Neural crest cell (in vitro differentiated cells): ENCODE data around the gene SYT3. TPM values are rescaled to one million over a fixed set of nuclear protein-coding genes. Genes with fewer than 3 reads are reported as not detected.

Experiments
- DNase-seq: peaks from one replicate; pipeline ENCODE4 v3.0.0; 2021; ENCODE audit warnings: low read depth, mixed read lengths, low spot score
- H3K27ac Mint-ChIP-seq: one replicate; pipeline ENCODE4 v1.8.0; 2021; ENCODE audit warnings: mild to moderate bottlenecking, mixed read lengths; ENCODE audit not compliant: unreplicated experiment
- H3K27me3 Mint-ChIP-seq: 2 replicates; pipeline ENCODE4 v1.8.0; 2021; ENCODE audit warnings: low read depth, mild to moderate bottlenecking, mixed read lengths
- H3K36me3 Mint-ChIP-seq: 2 replicates; pipeline ENCODE4 v1.8.0; 2021; ENCODE audit warnings: low read depth, mild to moderate bottlenecking, mixed read lengths
- H3K4me1 Mint-ChIP-seq: 2 replicates; pipeline ENCODE4 v1.8.0; 2021; ENCODE audit warnings: mixed read lengths
- H3K4me3 Mint-ChIP-seq: one replicate; pipeline ENCODE4 v1.8.0; 2021; ENCODE audit warnings: mild to moderate bottlenecking, mixed read lengths
- H3K9me3 Mint-ChIP-seq: 2 replicates; pipeline ENCODE4 v1.8.0; 2021; ENCODE audit warnings: mixed read lengths
- total RNA-seq: library from RNA; stranded (reverse); gene quantifications from 2 replicates; pipeline ENCODE4 v1.2.1, GENCODE V29; 2021
- TF ChIP-seq, protein P1 (sequence below): fragments of 200-600 bp; sonication (generic); conservative IDR thresholded peaks from 2 replicates; pipeline ENCODE4 v1.5.0; 2021; ENCODE audit warnings: antibody characterized with exemption, mild to moderate bottlenecking

The SYT3 gene
- total RNA-seq, 1 donor from 2014 or later = 2.0 TPM

DNA sequence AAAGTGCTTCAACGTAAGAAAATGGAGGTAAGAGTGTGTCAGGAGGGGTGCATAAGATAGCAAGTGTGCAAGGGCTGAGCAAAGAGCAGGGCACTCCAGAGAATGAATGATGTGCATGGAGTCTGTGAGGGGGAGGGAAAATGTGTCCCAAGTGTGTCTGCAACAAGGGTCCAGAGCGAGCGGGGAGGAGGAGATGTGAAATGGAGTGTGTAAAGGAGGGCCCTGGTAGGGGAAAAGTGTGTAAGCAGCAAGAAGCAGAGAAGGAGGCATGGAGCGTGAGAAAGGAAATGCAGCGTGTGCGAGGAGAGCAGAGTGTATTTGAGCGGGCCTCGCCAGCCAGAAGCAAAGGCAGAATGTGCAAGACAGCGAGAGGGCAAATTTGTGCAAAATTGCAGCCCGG lies 21.3 kb upstream of the SYT3 start:
- Mint-ChIP-seq H3K36me3 (no peaks in the 10 kb centered on the region), H3K9me3 (no peaks in the 10 kb centered on the region), H3K27me3 (peaks cover 60% of the 10 kb centered on the region), H3K27ac (no peak overlapping the region), H3K4me1 (peaks cover 37% of the 10 kb centered on the region), H3K4me3 (peak overlapping the region; percentile 45)
- TF ChIP-seq, protein P1, sequence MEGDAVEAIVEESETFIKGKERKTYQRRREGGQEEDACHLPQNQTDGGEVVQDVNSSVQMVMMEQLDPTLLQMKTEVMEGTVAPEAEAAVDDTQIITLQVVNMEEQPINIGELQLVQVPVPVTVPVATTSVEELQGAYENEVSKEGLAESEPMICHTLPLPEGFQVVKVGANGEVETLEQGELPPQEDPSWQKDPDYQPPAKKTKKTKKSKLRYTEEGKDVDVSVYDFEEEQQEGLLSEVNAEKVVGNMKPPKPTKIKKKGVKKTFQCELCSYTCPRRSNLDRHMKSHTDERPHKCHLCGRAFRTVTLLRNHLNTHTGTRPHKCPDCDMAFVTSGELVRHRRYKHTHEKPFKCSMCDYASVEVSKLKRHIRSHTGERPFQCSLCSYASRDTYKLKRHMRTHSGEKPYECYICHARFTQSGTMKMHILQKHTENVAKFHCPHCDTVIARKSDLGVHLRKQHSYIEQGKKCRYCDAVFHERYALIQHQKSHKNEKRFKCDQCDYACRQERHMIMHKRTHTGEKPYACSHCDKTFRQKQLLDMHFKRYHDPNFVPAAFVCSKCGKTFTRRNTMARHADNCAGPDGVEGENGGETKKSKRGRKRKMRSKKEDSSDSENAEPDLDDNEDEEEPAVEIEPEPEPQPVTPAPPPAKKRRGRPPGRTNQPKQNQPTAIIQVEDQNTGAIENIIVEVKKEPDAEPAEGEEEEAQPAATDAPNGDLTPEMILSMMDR = no peak
- no peak for DNase-seq

DNA sequence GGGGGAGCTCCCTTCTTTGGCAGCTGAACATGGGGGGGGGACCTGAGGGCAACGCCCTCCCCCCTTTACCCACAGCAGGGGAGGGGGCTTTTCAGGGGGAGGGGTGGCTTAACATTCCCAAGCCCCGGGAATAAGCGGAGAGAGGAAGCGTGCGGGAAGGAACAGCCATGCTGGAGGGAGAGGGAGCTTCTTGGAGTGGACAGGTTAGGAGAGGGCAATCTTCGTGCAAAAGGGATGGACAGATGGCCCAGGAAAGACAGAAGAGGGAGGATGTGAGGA lies 20.3 kb upstream of the SYT3 start:
- Mint-ChIP-seq H3K36me3 (no peaks in the 10 kb centered on the region), H3K4me3 (peak overlapping the region; percentile 38), H3K4me1 (peaks cover 37% of the 10 kb centered on the region), H3K27ac (no peak overlapping the region), H3K27me3 (peaks cover 60% of the 10 kb centered on the region), H3K9me3 (no peaks in the 10 kb centered on the region)
- no peak for DNase-seq
- TF ChIP-seq, protein P1 = no peak

DNA sequence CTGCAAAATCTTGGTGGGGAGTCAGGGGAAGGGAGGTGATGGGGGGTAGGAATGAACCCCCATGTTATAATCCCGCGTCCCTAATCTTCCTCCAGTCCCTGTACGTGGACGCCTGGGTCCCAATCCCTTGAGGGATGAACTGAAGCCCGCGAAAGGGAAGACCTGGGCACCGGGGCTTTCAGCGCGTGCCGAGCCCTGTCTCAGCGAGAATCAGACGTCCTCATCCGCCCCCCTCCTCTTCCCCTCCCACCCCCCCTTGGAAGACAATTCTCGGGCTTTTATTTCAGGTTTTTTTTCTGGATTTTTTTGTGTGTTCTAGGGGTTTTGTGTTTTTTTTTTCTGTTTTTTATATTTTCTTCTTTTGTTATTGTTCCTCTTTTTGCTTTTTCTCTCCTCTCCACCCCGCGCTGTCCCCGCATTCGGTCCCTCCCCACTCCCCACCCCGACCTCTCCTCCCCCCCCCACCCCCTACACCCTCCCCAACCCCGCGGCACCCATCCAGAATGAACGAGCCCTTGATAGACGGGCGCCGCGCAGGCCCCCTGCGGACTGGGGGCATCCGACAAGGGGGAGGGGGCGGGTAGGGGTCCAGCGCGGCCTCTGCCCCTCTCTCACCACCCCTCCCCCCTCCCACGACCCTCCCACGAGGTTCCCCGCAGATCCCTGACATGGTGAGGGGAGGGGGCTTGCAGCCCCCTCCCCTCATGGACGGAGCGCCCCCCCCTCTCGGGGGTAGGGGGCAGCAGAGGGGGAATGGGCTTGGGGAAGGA lies 19.8 kb upstream of the SYT3 start:
- TF ChIP-seq, protein P1 = no peak
- Mint-ChIP-seq H3K27ac (peak overlapping the region; percentile 70), H3K27me3 (peaks cover 58% of the 10 kb centered on the region), H3K4me3 (peak overlapping the region; percentile 82), H3K4me1 (peaks cover 37% of the 10 kb centered on the region), H3K36me3 (no peaks in the 10 kb centered on the region), H3K9me3 (no peaks in the 10 kb centered on the region)
- no peak for DNase-seq

DNA sequence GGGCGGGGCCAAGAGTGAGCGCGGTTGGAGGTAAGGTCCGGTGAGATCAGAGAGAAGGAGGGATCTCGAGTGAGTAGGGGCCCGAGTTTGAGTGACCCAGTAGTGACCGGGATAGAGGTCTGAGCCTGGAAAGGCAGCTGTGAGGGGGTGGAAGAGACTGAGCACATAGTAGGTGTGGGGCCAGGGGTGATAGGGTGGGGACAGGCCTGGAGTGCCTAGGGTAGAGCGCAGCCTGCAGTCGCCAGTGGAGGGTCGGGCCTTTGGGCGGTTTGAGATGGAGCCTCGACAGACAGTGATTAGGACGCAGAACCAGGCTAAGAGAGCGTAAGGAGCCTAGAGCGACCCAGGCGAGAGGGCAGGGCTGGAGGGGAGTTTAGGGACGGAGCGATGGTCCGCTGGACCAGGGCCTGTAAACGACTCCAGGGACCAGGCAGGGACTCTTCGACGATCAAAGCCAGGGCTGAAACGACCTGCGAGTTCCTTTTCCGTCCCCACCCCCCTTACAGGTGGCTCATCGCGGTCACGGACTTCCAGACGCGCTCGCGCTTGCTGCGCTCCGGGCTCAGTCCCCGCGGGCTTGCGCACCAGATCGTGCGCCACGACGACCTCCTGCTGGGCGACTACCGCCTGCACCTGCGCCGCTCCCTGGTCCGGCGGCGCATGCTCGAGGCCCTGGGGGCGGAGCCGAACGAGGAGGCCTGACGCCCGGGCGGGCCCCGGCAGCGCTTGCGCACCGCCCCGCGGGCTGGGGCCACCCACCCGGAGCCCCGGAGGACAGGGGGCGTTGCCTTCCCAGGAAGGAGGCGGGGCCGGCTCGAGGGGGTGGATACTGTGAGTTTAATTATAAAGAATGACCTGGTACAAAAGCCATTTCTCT lies 19.0 kb upstream of the SYT3 start:
- Mint-ChIP-seq H3K27me3 (peaks cover 56% of the 10 kb centered on the region), H3K27ac (peak overlapping the region; percentile 92), H3K4me1 (peaks cover 37% of the 10 kb centered on the region), H3K9me3 (no peaks in the 10 kb centered on the region), H3K4me3 (peak overlapping the region; percentile 92), H3K36me3 (no peaks in the 10 kb centered on the region)
- DNase-seq = peak; percentile 85
- TF ChIP-seq, protein P1 = peak; percentile 24

DNA sequence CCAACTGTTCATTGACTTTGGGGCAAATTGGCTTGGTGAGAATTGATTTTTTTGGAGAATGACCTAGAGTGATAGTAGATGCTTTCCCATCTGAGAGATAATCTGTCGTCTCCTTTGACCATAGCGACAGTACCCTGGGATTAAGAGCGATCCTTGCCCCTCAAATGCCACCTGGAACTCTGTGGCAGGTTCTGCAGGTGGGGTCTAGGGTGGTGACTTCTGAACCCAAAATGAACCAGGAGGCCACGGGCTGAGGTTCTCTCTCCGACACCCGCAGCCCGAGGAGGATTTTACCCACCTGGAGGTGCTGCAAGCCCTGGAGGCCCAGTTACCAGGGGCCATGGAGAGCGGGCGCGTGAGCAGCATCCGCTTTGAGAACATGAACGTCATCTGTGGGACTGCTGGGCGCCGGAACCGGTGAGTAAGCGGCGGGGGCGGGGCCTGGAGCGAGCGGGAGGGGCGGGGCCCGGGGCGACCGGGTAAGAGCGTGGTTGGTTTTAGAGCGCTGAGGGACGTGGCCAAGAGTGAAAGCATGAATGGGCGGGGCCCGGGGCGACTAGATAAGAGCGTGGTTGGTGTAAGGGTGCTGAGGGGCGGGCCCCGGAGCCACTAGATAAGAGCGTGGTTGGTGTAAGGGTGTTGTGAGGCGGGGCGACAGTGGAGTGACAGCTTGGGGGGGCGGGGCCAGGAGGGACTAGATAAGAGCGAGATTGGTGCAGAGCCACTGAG lies 18.2 kb upstream of the SYT3 start:
- Mint-ChIP-seq H3K9me3 (no peaks in the 10 kb centered on the region), H3K4me1 (peaks cover 38% of the 10 kb centered on the region), H3K4me3 (peak overlapping the region; percentile 92), H3K27ac (peak overlapping the region; percentile 94), H3K36me3 (no peaks in the 10 kb centered on the region), H3K27me3 (peaks cover 53% of the 10 kb centered on the region)
- peak; percentile 97 for DNase-seq
- TF ChIP-seq, protein P1 = no peak
